Activated CD8-positive, alpha-beta memory T cell treated with anti-CD3 and anti-CD28 coated beads, Interleukin-2, amount 50 U/mL, for 24 hours (primary cell): ENCODE data around the gene PCAT6.
"Not testable (repeated sequence)": the region's sequence is repeated elsewhere in the genome, so short reads cannot be mapped to it uniquely, and the experiment has no call there.

ENCODE experiments used
- DNase-seq: peaks from one replicate; pipeline ENCODE4 v3.0.0-alpha.2; 2020; ENCODE audit errors: extremely low read depth

The PCAT6 gene

GRCh38 chr1:202807451-202807925, 3.3 kb upstream of the PCAT6 start:
- DNase-seq, result no peak

- no peak for DNase-seq
Observed at GRCh38 chr1:202807926-202808757, 2.6 kb upstream of the PCAT6 start, which contains the start of gene KDM5B. Gene KDM5B, minus strand, starts transcription at chr1:202808421. Its CDS starts 116 bp downstream, at chr1:202808305.

DNA sequence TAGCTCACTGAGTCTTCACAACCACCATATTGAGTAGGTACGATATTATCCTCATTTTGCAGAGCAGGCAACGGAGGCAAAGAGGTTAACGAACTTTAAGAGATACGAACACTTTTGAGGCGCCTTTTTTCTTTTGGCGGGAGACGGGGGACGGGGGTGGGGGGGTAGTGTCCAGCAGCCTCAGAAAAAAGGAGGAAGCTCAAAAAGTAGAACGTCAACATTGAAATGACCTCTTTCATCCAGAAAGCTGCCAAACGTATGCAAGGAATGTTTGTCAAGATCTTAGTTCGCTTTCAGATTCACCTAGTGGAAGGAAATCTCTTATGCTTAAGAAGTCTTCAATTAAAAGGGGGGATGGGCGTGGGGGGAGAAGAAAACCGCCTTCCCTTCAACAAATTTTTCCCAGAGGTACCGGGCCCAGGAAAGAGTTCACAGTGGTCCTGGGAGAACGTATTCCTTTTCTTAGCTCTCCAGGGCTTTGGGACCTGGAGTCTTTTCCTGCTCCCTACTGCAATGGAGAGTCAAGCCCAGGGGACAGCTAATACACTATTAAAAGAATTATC, 1.1 kb upstream of the PCAT6 start:
- DNase-seq, result no peak

- DNase-seq, result no peak
Observed at GRCh38 chr1:202810193-202810614, 550 bp upstream of the PCAT6 start.

DNA sequence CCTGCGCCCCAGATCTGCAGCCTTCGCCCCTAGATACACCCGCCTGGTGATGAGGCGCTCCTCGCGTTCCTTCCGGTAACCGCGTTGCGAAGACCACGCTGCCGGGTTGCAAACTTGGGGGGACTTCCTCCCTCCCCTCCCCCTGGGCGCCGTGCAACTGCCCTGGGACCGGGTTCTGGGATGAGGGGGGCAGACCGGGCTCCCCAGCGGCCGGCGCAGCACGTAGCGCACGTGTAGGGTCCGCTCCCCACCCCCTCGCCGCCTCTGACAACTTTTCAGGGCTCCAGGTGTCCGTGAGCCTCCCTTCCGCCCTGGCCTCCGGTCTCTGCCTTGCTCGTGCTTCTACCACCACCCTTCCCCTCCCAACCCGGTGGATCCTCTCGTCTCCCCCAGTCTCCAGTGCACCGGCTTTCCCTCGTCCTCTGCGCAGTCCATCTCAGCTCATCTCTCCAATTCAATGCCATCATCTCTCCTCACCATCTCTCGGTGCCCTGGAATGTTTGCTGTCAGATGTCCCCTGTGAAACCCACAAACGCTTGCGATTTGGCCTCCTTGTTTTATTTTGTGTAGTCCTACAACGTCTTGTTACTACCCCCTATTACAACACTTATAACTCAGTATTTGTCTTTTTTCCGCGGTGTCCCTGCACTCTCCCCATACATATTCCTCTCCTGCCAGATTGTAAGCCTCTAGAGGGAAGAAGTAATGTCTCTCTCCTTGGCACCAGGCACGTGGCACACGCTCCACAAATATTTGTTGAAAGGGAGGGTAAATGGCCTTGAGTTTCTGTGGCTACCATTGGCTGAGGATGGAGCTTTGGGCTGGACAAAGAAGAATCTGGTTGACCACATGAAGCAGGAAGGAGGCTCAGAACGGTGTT, 782 bp downstream of the PCAT6 start:
- no peak for DNase-seq

DNA sequence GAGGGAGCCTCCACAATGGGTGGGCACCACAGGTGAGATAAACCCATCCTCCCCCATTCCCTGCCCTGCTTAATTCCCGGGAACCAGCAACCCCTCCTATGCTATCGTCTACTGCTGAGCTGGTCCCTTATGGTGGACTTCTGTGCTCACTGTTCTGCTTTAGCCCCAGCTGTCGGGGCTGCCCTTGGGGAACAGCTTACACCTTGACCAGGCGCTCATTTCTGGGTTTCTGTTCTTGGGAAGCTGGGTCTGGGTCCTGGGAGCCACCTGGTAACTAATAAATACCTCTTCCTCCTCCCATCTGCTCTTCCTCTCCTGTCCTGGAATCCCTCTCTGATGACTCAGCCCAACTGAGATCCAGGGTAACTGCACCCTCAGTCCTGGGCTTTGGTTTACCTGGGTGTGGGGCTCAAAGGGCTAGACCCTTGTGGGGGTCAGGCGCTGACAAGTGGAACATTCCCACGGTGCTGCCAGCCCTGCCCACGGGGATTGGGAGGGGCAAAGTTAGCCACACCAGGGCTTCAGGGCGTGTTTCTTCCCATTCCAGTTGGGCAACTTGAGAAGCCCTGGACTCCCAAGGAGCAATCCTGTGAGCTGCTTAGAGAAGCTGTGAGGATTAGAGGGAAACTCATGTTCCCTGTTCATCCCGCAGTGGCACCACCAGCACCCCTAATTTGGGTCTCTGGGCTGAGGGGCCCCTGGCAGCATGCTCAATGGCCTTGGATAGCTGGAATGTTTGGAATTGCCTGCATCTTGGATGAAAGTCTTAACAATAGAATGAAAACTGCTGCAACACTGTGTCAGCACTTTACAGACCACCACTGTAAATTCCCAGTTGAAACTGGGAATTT, 1.6 kb downstream of the PCAT6 start:
- no peak for DNase-seq

DNA sequence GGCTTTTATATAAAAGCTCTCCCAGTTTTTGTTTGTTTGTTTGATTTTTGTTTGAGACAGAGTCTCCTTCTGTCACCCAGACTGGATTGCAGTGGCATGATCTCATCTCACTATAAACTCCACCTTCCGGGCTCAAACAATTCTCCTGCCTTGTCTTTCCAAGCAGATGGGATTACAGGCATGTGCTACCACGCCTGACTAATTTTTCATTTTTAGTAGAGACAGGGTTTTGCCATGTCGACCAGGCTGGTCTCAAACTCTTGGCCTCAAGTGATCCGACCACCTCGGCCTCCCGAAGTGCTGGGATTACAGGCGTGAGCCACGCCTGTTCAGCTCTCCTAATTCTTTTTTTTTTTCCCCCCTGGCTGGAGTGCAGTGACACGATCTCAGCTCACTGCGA, 4.4 kb downstream of the PCAT6 start:
- no peak for DNase-seq

GRCh38 chr1:202818819-202819218, 8.1 kb downstream of the PCAT6 start:
- no peak for DNase-seq

DNA sequence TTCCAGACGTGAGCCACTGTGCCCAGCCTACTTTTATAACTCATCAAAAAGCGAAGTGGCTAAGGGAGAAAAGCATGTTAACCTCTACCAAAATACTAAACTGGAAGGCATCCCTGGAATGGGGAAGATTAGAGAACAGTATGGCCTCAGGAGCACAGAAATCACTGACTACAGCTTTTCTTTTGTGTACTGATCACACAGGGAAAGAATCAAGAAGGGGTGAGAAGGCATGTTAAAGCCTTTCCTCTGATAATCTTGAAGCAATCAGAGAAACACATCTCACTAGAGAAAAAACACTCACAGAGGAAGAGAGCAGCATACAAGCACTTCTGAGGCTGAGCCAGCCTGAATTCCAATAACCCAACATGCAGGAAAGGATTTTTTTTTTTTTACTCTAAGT, 10.7 kb downstream of the PCAT6 start:
- no peak for DNase-seq

- DNase-seq, result no peak
Observed at GRCh38 chr1:202825748-202826147, 15.0 kb downstream of the PCAT6 start.

- DNase-seq, result not testable (repeated sequence)
Observed at GRCh38 chr1:202829223-202829622, 18.5 kb downstream of the PCAT6 start.

DNA sequence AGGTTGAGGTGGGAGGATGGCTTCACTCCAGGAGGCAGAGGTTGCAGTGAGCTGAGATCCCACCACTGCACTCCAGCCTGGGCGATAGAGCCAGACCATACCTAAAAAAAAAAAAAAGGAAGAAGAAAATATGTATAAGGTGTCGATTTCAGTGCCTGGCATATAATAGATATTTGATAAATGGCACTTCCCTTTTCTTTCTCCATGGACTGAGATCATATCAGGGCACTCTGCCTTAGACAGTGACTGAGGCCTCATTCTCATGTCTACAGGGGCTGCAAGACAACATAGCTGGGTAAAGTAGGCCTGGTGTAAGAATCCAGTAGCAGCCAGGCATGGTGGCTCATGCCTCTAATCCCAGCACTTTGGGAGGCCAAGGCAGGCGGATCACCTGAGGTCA, 21.2 kb downstream of the PCAT6 start:
- no peak for DNase-seq

- no peak for DNase-seq
Observed at GRCh38 chr1:202834771-202835547, 24.2 kb downstream of the PCAT6 start.

GRCh38 chr1:202835548-202836072, 24.9 kb downstream of the PCAT6 start:
- DNase-seq, result no peak

GRCh38 chr1:202836623-202837403, 26.1 kb downstream of the PCAT6 start:
- no peak for DNase-seq

DNA sequence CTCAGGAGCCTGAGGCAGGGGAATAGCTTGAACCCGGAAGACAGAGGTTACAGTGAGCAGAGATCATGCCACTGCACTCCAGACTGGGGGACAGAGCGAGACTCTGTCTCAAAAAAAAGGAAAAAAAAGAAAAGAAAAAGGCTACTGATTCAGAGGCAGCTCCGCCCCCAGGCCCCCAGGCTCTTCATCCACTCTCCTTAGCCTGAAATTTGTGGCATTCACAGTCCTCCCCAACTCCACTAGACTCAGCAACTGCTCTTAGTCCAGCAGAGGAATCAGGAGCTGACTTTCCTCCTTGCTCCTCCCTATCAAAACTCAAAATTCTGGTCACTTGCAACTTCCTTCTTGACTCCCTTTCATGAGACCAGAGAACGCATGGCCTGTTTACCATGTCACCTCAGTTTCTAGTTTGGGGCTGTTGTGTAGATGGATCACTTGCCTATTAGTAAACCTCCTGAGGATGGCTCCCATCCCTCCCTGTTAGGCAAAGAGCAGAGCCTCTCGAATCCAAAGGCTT, 27.1 kb downstream of the PCAT6 start:
- DNase-seq, result no peak

- no peak for DNase-seq
Observed at GRCh38 chr1:202843081-202843480, 32.3 kb downstream of the PCAT6 start.

- DNase-seq, result no peak
Observed at GRCh38 chr1:202844259-202844658, 33.5 kb downstream of the PCAT6 start.

DNA sequence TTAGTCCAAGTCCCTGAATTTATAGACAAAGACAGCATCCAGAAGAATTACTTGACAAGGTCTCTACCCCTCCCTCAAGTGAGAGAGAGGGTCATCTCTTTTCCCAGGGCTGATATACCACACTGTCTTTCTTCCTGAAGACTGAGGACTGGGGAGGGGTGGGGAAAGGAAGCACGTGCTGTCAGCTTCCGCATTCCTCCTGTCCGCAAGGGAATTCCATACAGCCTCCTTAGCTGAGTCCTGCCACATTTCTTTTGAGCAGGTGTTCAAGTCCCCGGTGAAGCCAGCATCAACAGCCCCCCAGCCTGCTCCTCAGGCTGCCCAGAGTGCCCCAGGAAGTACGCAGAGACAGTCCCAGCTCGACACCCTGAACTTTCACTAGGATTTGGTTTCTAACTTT, 34.2 kb downstream of the PCAT6 start:
- no peak for DNase-seq
